GM23338 (cell line): ENCODE data around the gene GJB4. TPM values are rescaled to one million over a fixed set of nuclear protein-coding genes. Genes with fewer than 3 reads are reported as not detected.

ENCODE experiments used
- ATAC-seq: fragments of 200-7000 bp; cut with Tn5 transposase; 3 replicates; pipeline ENCODE4 v1.9.1; 2020
- DNase-seq: peaks from one replicate; pipeline ENCODE4 v3.0.0-alpha.2; 2015; ENCODE audit warnings: low spot score
- H2AFZ ChIP-seq: fragments of 200-600 bp; sonication (generic); 2 replicates; pipeline ENCODE4 v1.8.0; 2016; ENCODE audit warnings: antibody characterized with exemption, mild to moderate bottlenecking, moderate library complexity
- H3F3A ChIP-seq: fragments of 200-600 bp; sonication (generic); replicated peaks from 2 replicates; pipeline ENCODE4 v1.8.0; 2017; ENCODE audit warnings: antibody characterized with exemption, mixed run types, low read depth
- H3K27ac ChIP-seq: fragments of 200-600 bp; sonication (generic); 2 replicates; pipeline ENCODE4 v1.6.1; 2016; ENCODE audit warnings: low read depth
- H3K27me3 ChIP-seq: fragments of 200-600 bp; sonication (generic); 2 replicates; pipeline ENCODE4 v1.8.0; 2016; ENCODE audit warnings: mild to moderate bottlenecking, mixed run types, moderate library complexity; ENCODE audit not compliant: insufficient read depth
- H3K36me3 ChIP-seq: fragments of 200-600 bp; sonication (generic); 2 replicates; pipeline ENCODE4 v1.8.0; 2016; ENCODE audit warnings: mild to moderate bottlenecking; ENCODE audit not compliant: insufficient read depth
- H3K4me1 ChIP-seq: fragments of 200-600 bp; sonication (generic); 2 replicates; pipeline ENCODE4 v1.8.0; 2016; ENCODE audit warnings: mild to moderate bottlenecking, moderate library complexity; ENCODE audit not compliant: insufficient read depth
- H3K4me2 ChIP-seq: fragments of 200-600 bp; sonication (generic); 2 replicates; pipeline ENCODE4 v1.7.1; 2017; ENCODE audit warnings: mixed run types
- H3K4me3 ChIP-seq: fragments of 200-600 bp; sonication (generic); 2 replicates; pipeline ENCODE4 v1.6.1; 2016; ENCODE audit warnings: mixed run types
- H3K79me2 ChIP-seq: fragments of 200-600 bp; sonication (generic); replicated peaks from 2 replicates; pipeline ENCODE4 v1.8.0; 2017; ENCODE audit warnings: mild to moderate bottlenecking; ENCODE audit not compliant: insufficient read depth
- H3K9me2 ChIP-seq: fragments of 200-600 bp; sonication (generic); 2 replicates; pipeline ENCODE4 v1.8.0; 2017; ENCODE audit not compliant: insufficient read depth
- H4K20me1 ChIP-seq: fragments of 200-600 bp; sonication (generic); replicated peaks from 2 replicates; pipeline ENCODE4 v1.8.0; 2017; ENCODE audit warnings: mild to moderate bottlenecking; ENCODE audit not compliant: insufficient read depth
- H3K27ac Mint-ChIP-seq: 2 replicates; pipeline ENCODE4 v1.8.0; 2020; ENCODE audit warnings: inconsistent platforms, mild to moderate bottlenecking, moderate library complexity, mixed read lengths
- H3K27me3 Mint-ChIP-seq: 3 replicates; pipeline ENCODE4 v1.8.0; 2022; ENCODE audit warnings: low read depth, mild to moderate bottlenecking, moderate library complexity, mixed read lengths, inconsistent platforms; ENCODE audit not compliant: insufficient read depth, poor library complexity
- H3K36me3 Mint-ChIP-seq: 3 replicates; pipeline ENCODE4 v1.8.0; 2021; ENCODE audit warnings: low read depth, mild to moderate bottlenecking, inconsistent platforms, moderate library complexity, mixed read lengths
- H3K4me1 Mint-ChIP-seq: 3 replicates; pipeline ENCODE4 v1.8.0; 2020; ENCODE audit warnings: mild to moderate bottlenecking, inconsistent platforms, mixed read lengths
- H3K4me3 Mint-ChIP-seq: 3 replicates; pipeline ENCODE4 v1.8.0; 2021; ENCODE audit warnings: moderate library complexity, mild to moderate bottlenecking, inconsistent platforms, mixed read lengths
- H3K9me3 Mint-ChIP-seq: 3 replicates; pipeline ENCODE4 v1.8.0; 2020; ENCODE audit warnings: moderate library complexity, mild to moderate bottlenecking, inconsistent platforms, mixed read lengths
- CREB1 ChIP-seq: fragments of 250-450 bp; sonication (Bioruptor Pico); IDR thresholded peaks from 2 replicates; pipeline ENCODE4 v1.5.0; 2020; ENCODE audit warnings: low read depth, mild to moderate bottlenecking, moderate library complexity
- ETS1 ChIP-seq: IDR thresholded peaks from 2 replicates; pipeline ENCODE4 v1.6.1; 2016; ENCODE audit warnings: antibody characterized with exemption
- EZH2 ChIP-seq: fragments of 200-600 bp; sonication (generic); IDR thresholded peaks from one replicate; pipeline ENCODE4 v1.8.0; 2017; ENCODE audit warnings: antibody characterized with exemption, mild to moderate bottlenecking, low read depth; ENCODE audit not compliant: unreplicated experiment
- EZH2phosphoT487 ChIP-seq: fragments of 200-600 bp; sonication (generic); IDR thresholded peaks from one replicate; pipeline ENCODE4 v1.8.1; 2018; ENCODE audit warnings: antibody characterized with exemption; ENCODE audit not compliant: unreplicated experiment
- JUNB ChIP-seq: IDR thresholded peaks from one replicate; pipeline ENCODE4 v1.6.1; 2016; ENCODE audit warnings: antibody characterized with exemption; ENCODE audit not compliant: unreplicated experiment
- NANOG ChIP-seq: IDR thresholded peaks from 2 replicates; pipeline ENCODE4 v1.6.1; 2016; ENCODE audit warnings: antibody characterized with exemption, borderline replicate concordance
- POLR2AphosphoS5 ChIP-seq: IDR thresholded peaks from 2 replicates; pipeline ENCODE4 v1.6.1; 2016; ENCODE audit warnings: antibody characterized with exemption, low read depth
- REST ChIP-seq: IDR thresholded peaks from one replicate; pipeline ENCODE4 v1.6.1; 2018; ENCODE audit warnings: antibody characterized with exemption; ENCODE audit not compliant: unreplicated experiment
- STAT1 ChIP-seq: IDR thresholded peaks from one replicate; pipeline ENCODE4 v1.6.1; 2016; ENCODE audit warnings: antibody characterized with exemption; ENCODE audit not compliant: unreplicated experiment
- ZNF114 ChIP-seq: fragments of 250-450 bp; sonication (Bioruptor Pico); IDR thresholded peaks from 2 replicates; pipeline ENCODE4 v1.5.0; 2020; ENCODE audit warnings: mild to moderate bottlenecking, moderate library complexity
- ZNF331 ChIP-seq: fragments of 250-450 bp; sonication (Bioruptor Pico); IDR thresholded peaks from 2 replicates; pipeline ENCODE4 v1.5.0; 2020; ENCODE audit warnings: low read depth, mild to moderate bottlenecking, moderate library complexity
- polyA plus RNA-seq: library from polyadenylated mRNA; unstranded; fragments of >200 nt; fragmentation: Nextera tagmentation; extraction: Ambion mirVana; gene quantifications from 2 replicates; pipeline ENCODE4 v1.2.1, GENCODE V29; 2016
- total RNA-seq: library from RNA; depleted of rRNA; stranded (reverse); fragments of >200 nt; shearing (Covaris generic); gene quantifications from 2 replicates; pipeline ENCODE4 v1.2.3, GENCODE V29; 2014
- TF ChIP-seq, protein P1 (sequence below), 2 experiments: fragments of 200-600 bp in 1 of 2; sonication (generic) in 1 of 2; conservative IDR thresholded peaks; 2 replicates each; pipeline versions ENCODE4 v1.5.1 to v1.6.1; 2016 to 2017; ENCODE audit warnings: antibody characterized with exemption in 2 of 2, low read depth in 2 of 2, mild to moderate bottlenecking in 2 of 2, moderate library complexity in 1 of 2
- TF ChIP-seq, protein P2 (sequence below): fragments of 250-450 bp; sonication (Bioruptor Pico); IDR thresholded peaks from 2 replicates; pipeline ENCODE4 v1.5.0; 2020; ENCODE audit warnings: mild to moderate bottlenecking, moderate library complexity

GJB4 gene
- total and polyA plus RNA-seq, 2 experiments from 2014 or later = 0.07 TPM; not detected in 1

GRCh38 chr1:34779962-34780361 is 20.4 kb downstream of the GJB4 start:
- H3K4me3 Mint-ChIP-seq = no peak overlapping the region
- peaks cover 24% of the 10 kb centered on the region for H3K27me3 Mint-ChIP-seq
- H3F3A ChIP-seq = no peaks in the 10 kb centered on the region
- H3K4me3 ChIP-seq = no peak overlapping the region
- H3K9me3 Mint-ChIP-seq = no peaks in the 10 kb centered on the region
- TF ChIP-seq ETS1 = no peak
- TF ChIP-seq, protein P1, sequence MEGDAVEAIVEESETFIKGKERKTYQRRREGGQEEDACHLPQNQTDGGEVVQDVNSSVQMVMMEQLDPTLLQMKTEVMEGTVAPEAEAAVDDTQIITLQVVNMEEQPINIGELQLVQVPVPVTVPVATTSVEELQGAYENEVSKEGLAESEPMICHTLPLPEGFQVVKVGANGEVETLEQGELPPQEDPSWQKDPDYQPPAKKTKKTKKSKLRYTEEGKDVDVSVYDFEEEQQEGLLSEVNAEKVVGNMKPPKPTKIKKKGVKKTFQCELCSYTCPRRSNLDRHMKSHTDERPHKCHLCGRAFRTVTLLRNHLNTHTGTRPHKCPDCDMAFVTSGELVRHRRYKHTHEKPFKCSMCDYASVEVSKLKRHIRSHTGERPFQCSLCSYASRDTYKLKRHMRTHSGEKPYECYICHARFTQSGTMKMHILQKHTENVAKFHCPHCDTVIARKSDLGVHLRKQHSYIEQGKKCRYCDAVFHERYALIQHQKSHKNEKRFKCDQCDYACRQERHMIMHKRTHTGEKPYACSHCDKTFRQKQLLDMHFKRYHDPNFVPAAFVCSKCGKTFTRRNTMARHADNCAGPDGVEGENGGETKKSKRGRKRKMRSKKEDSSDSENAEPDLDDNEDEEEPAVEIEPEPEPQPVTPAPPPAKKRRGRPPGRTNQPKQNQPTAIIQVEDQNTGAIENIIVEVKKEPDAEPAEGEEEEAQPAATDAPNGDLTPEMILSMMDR (conservative IDR thresholded peaks at IDR 0.05; ENCODE audit: low read depth in 2 of 2) = no peak
- TF ChIP-seq REST = no peak
- no peak for TF ChIP-seq JUNB
- TF ChIP-seq, protein P2, sequence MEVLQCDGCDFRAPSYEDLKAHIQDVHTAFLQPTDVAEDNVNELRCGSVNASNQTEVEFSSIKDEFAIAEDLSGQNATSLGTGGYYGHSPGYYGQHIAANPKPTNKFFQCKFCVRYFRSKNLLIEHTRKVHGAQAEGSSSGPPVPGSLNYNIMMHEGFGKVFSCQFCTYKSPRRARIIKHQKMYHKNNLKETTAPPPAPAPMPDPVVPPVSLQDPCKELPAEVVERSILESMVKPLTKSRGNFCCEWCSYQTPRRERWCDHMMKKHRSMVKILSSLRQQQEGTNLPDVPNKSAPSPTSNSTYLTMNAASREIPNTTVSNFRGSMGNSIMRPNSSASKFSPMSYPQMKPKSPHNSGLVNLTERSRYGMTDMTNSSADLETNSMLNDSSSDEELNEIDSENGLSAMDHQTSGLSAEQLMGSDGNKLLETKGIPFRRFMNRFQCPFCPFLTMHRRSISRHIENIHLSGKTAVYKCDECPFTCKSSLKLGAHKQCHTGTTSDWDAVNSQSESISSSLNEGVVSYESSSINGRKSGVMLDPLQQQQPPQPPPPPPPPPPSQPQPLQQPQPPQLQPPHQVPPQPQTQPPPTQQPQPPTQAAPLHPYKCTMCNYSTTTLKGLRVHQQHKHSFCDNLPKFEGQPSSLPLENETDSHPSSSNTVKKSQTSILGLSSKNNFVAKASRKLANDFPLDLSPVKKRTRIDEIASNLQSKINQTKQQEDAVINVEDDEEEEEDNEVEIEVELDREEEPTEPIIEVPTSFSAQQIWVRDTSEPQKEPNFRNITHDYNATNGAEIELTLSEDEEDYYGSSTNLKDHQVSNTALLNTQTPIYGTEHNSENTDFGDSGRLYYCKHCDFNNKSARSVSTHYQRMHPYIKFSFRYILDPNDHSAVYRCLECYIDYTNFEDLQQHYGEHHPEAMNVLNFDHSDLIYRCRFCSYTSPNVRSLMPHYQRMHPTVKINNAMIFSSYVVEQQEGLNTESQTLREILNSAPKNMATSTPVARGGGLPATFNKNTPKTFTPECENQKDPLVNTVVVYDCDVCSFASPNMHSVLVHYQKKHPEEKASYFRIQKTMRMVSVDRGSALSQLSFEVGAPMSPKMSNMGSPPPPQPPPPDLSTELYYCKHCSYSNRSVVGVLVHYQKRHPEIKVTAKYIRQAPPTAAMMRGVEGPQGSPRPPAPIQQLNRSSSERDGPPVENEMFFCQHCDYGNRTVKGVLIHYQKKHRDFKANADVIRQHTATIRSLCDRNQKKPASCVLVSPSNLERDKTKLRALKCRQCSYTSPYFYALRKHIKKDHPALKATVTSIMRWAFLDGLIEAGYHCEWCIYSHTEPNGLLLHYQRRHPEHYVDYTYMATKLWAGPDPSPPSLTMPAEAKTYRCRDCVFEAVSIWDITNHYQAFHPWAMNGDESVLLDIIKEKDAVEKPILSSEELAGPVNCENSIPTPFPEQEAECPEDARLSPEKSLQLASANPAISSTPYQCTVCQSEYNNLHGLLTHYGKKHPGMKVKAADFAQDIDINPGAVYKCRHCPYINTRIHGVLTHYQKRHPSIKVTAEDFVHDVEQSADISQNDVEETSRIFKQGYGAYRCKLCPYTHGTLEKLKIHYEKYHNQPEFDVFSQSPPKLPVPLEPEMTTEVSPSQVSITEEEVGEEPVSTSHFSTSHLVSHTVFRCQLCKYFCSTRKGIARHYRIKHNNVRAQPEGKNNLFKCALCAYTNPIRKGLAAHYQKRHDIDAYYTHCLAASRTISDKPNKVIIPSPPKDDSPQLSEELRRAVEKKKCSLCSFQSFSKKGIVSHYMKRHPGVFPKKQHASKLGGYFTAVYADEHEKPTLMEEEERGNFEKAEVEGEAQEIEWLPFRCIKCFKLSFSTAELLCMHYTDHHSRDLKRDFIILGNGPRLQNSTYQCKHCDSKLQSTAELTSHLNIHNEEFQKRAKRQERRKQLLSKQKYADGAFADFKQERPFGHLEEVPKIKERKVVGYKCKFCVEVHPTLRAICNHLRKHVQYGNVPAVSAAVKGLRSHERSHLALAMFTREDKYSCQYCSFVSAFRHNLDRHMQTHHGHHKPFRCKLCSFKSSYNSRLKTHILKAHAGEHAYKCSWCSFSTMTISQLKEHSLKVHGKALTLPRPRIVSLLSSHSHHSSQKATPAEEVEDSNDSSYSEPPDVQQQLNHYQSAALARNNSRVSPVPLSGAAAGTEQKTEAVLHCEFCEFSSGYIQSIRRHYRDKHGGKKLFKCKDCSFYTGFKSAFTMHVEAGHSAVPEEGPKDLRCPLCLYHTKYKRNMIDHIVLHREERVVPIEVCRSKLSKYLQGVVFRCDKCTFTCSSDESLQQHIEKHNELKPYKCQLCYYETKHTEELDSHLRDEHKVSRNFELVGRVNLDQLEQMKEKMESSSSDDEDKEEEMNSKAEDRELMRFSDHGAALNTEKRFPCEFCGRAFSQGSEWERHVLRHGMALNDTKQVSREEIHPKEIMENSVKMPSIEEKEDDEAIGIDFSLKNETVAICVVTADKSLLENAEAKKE (CRISPR knock-in tag) = no peak
- no peak for TF ChIP-seq EZH2
- TF ChIP-seq ZNF114 = no peak
- no peak for TF ChIP-seq EZH2phosphoT487
- TF ChIP-seq NANOG = no peak
- no peak for TF ChIP-seq STAT1
- TF ChIP-seq CREB1 = no peak
- TF ChIP-seq ZNF331 = no peak
- TF ChIP-seq POLR2AphosphoS5 = no peak
- no peaks in the 10 kb centered on the region for H3K36me3 Mint-ChIP-seq
- H3K27me3 ChIP-seq = peaks cover 37% of the 10 kb centered on the region
- H3K27ac ChIP-seq = no peak overlapping the region
- no peak for ATAC-seq
- DNase-seq = no peak
- no peaks in the 10 kb centered on the region for H3K36me3 ChIP-seq
- H3K79me2 ChIP-seq = no peaks in the 10 kb centered on the region
- H4K20me1 ChIP-seq = no peaks in the 10 kb centered on the region
- no peaks in the 10 kb centered on the region for H3K9me2 ChIP-seq
- H3K27ac Mint-ChIP-seq = no peak overlapping the region
- H3K4me1 ChIP-seq = peaks cover 4% of the 10 kb centered on the region
- H3K4me2 ChIP-seq = no peak overlapping the region
- peaks cover 7% of the 10 kb centered on the region for H3K4me1 Mint-ChIP-seq
- no peak overlapping the region for H2AFZ ChIP-seq
